Esophagus squamous epithelium (tissue), 4 donors: ENCODE data around the gene CDC6.

ENCODE experiments used
- POLR2A ChIP-seq, 4 donors: fragments of 450-650 bp; IDR thresholded peaks; one replicate each; pipeline ENCODE4 v1.6.1; 2017; ENCODE audit warnings: antibody characterized with exemption in 4 of 4, mild to moderate bottlenecking in 4 of 4, moderate library complexity in 3 of 4
- TF ChIP-seq, protein P1 (sequence below), 6 experiments: fragments of 450-650 bp in 4 of 6; fragments of 200-600 bp in 2 of 6; sonication (generic) in 2 of 6; IDR thresholded peaks; one replicate each; pipeline ENCODE4 v1.5.1; 2016 to 2019; ENCODE audit warnings: antibody characterized with exemption in 6 of 6, mild to moderate bottlenecking in 4 of 6, moderate library complexity in 4 of 6

DNA sequence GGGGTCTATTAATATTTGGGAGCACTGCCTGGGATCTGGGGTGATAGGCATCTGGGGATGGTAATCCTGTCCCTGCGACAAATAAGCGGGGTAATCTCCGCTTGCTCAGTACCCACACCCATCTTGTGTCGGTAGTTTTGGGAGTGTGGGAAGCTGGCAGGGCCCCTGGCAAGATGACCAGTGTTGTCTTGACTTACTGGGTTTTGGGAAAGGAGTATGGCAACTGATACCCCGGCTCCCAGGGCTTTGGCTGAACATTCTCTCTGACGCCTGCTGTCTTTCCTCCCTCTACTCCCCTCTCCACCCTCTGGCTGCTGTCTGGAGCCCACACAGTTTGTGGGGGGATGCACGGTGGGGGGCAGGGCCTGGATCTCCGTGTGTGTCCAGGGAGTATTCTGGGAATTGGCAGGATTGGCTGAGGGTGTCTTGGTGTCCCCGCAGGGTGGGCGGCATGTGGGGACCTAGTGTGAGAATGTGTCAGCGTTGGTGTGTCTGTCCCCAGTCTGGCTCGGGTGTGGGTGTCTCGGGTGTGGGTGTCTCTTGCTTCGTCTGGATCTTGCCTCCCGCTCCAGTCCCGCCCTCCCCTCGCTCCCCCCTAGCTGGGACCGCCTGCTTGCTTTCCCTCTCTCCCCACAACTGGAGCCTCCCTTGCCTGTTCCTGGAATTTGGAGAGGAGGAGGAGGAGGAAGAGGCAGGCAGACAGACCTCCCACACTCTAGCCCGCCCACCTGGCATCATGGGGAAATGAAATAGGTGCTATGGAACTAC lies 33.3 kb downstream of the CDC6 start:
- TF ChIP-seq, protein P1, sequence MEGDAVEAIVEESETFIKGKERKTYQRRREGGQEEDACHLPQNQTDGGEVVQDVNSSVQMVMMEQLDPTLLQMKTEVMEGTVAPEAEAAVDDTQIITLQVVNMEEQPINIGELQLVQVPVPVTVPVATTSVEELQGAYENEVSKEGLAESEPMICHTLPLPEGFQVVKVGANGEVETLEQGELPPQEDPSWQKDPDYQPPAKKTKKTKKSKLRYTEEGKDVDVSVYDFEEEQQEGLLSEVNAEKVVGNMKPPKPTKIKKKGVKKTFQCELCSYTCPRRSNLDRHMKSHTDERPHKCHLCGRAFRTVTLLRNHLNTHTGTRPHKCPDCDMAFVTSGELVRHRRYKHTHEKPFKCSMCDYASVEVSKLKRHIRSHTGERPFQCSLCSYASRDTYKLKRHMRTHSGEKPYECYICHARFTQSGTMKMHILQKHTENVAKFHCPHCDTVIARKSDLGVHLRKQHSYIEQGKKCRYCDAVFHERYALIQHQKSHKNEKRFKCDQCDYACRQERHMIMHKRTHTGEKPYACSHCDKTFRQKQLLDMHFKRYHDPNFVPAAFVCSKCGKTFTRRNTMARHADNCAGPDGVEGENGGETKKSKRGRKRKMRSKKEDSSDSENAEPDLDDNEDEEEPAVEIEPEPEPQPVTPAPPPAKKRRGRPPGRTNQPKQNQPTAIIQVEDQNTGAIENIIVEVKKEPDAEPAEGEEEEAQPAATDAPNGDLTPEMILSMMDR (IDR thresholded peaks at IDR 0.05), result no peak
- TF ChIP-seq POLR2A (IDR thresholded peaks at IDR 0.05), result no peak
